Mesothelial cell of epicardium (in vitro differentiated cells): ENCODE data around the gene DNASE1L2. TPM values are rescaled to one million over a fixed set of nuclear protein-coding genes. Genes with fewer than 3 reads are reported as not detected.

Experiments
- DNase-seq, 2 experiments: peaks; one replicate each; pipeline ENCODE4 v3.0.0; 2021; ENCODE audit warnings: low spot score in 2 of 2; ENCODE audit not compliant: unreplicated experiment in 2 of 2
- H3K27ac Mint-ChIP-seq: 2 replicates; pipeline ENCODE4 v1.8.0; 2021; ENCODE audit warnings: mixed read lengths
- H3K27me3 Mint-ChIP-seq: 2 replicates; pipeline ENCODE4 v1.8.0; 2021; ENCODE audit warnings: low read depth, mixed read lengths
- H3K36me3 Mint-ChIP-seq: 2 replicates; pipeline ENCODE4 v1.8.0; 2021; ENCODE audit warnings: mixed read lengths
- H3K4me1 Mint-ChIP-seq: 2 replicates; pipeline ENCODE4 v1.8.0; 2021; ENCODE audit warnings: mixed read lengths
- H3K4me3 Mint-ChIP-seq: 2 replicates; pipeline ENCODE4 v1.8.0; 2021; ENCODE audit warnings: mild to moderate bottlenecking, moderate library complexity, mixed read lengths
- H3K9me3 Mint-ChIP-seq: 2 replicates; pipeline ENCODE4 v1.8.0; 2021; ENCODE audit warnings: mixed read lengths
- total RNA-seq: library from RNA; stranded (reverse); gene quantifications from 3 replicates; pipeline ENCODE4 v1.2.1, GENCODE V29; 2021
- TF ChIP-seq, protein P1 (sequence below): fragments of 200-600 bp; sonication (generic); IDR thresholded peaks from one replicate; pipeline ENCODE4 v1.5.0; 2021; ENCODE audit warnings: antibody characterized with exemption; ENCODE audit not compliant: unreplicated experiment

The DNASE1L2 gene
- total RNA-seq, 1 donor from 2014 or later = 1.0 TPM

DNA sequence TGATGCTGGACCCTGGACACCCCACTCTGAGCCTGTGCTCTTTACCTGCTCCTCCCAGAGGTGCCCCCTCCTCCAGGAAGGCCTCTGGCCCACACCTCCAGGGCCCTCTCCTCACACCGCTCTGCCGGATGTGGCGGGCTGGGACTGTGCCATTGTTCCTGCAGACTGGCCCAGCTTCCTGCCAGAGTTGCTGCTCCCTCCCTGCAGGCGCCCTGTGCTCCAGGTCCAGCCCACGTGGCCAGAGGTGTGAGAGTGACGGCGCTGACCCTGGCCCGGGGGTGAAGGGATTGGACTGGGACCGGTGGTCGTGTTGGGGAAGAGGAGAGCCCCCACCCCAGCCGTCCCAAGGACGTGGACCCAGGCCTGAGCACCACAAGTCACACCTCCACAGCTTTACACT, 7.2 kb upstream of the DNASE1L2 start:
- H3K27ac Mint-ChIP-seq = no peak overlapping the region
- H3K4me3 Mint-ChIP-seq = no peak overlapping the region
- no peak for DNase-seq
- H3K9me3 Mint-ChIP-seq = no peaks in the 10 kb centered on the region
- H3K36me3 Mint-ChIP-seq = no peaks in the 10 kb centered on the region
- H3K27me3 Mint-ChIP-seq = no peaks in the 10 kb centered on the region
- H3K4me1 Mint-ChIP-seq = peaks cover 10% of the 10 kb centered on the region
- TF ChIP-seq, protein P1, sequence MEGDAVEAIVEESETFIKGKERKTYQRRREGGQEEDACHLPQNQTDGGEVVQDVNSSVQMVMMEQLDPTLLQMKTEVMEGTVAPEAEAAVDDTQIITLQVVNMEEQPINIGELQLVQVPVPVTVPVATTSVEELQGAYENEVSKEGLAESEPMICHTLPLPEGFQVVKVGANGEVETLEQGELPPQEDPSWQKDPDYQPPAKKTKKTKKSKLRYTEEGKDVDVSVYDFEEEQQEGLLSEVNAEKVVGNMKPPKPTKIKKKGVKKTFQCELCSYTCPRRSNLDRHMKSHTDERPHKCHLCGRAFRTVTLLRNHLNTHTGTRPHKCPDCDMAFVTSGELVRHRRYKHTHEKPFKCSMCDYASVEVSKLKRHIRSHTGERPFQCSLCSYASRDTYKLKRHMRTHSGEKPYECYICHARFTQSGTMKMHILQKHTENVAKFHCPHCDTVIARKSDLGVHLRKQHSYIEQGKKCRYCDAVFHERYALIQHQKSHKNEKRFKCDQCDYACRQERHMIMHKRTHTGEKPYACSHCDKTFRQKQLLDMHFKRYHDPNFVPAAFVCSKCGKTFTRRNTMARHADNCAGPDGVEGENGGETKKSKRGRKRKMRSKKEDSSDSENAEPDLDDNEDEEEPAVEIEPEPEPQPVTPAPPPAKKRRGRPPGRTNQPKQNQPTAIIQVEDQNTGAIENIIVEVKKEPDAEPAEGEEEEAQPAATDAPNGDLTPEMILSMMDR = no peak

DNA sequence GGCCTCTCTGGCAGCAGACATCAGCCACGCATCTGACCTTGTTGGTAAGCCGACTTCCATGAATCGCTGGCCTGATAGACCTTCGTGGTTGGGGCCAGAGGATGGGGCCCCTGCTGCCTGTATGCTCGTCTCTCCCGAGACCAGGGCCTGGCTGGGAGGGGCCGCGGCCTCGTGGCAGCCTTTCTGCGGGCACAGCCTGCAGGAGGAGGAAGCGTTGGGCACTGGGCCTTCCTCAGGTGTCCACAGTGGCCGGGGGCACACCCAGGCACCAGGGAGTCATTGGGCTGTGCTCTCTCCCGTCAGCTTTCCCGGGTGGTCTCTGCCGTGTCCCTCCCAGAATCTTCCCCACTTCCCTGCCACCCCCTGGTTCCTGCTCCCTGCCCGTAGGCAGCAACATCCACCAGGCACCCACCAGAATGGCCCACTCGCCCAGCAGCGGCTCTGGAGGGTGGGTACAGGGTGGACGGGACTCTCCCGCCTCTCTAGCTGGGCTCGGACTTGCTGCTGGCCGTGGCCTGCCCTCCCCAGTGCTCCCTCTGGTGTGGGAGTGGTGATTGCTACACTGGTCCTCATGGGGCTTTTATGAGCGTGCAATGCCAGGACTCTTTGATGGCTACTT, 6.5 kb upstream of the DNASE1L2 start:
- TF ChIP-seq, protein P1 = no peak
- DNase-seq = no peak
- H3K4me3 Mint-ChIP-seq = no peak overlapping the region
- H3K9me3 Mint-ChIP-seq = no peaks in the 10 kb centered on the region
- peaks cover under 1% of the 10 kb centered on the region for H3K36me3 Mint-ChIP-seq
- H3K4me1 Mint-ChIP-seq = peaks cover 4% of the 10 kb centered on the region
- peaks cover 3% of the 10 kb centered on the region for H3K27me3 Mint-ChIP-seq
- no peak overlapping the region for H3K27ac Mint-ChIP-seq

DNA sequence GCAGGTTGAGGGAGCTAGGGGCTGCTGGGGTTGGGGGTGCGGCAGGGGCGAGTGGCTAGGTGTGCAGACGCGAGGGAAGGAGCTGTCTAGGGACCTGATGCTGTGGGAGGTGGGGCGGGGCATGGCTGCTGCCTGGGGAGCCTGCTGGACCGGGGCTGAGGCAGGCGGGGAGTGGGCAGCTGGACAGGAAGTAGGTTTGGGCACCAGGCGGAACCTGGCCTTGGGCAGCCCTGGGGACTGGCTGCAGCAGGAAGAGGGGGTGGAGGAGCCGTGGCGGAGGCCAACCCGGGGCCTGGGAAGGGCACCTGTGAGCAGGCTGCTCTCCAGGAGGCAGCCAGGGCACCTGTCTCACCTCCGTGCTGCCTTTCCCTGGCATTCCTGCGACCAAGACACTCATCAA, 5.9 kb upstream of the DNASE1L2 start:
- TF ChIP-seq, protein P1 = no peak
- H3K36me3 Mint-ChIP-seq = peaks cover 5% of the 10 kb centered on the region
- H3K4me1 Mint-ChIP-seq = peaks cover 4% of the 10 kb centered on the region
- DNase-seq = no peak
- H3K27ac Mint-ChIP-seq = no peak overlapping the region
- H3K27me3 Mint-ChIP-seq = peaks cover 8% of the 10 kb centered on the region
- H3K9me3 Mint-ChIP-seq = no peaks in the 10 kb centered on the region
- no peak overlapping the region for H3K4me3 Mint-ChIP-seq

DNA sequence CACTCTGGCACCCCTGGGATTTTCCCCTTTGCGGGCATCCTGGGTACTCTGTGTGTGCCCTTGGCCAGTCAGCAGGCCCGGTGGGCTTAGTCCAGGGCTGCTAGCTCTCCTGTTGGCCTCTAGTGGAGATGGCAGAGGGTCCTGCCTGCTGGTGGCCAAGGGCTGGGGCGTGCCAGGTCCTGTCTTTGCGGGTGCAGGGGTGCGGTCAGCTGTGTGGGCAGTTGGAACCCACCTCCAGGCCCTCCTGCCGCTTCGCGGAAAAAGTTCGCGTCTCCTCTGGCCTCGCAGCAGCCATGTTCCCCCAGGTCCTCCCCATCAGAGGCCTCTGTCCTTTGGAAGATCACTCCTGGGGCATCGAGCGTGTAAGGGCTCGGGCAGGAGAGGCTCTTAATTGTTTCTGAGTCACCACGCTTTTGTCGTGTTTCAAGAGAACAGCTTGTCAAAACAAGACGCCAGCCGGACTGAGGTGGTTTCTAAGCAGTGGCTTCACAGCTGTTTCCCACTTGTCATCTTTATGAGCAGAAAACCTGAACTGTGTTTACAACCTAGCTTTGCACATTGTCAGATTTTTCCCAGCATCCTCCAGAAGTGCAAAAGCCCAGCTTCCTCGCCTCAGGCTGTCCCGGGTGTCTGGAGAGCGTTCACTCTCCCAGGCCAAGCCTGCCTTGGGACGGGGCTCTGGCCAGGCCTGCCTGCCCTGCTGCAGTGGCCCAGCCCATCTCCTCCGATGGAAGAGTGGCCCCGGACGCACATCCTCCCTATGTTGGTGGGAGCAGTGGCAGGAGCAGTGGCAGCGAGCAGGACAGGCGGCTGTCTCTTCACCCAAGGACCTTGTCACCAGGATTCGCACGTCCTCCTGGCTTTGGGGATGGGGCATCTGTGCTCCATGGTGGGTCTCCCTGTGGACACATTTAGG, 5.0 kb upstream of the DNASE1L2 start:
- H3K27ac Mint-ChIP-seq = no peak overlapping the region
- H3K4me1 Mint-ChIP-seq = no peaks in the 10 kb centered on the region
- TF ChIP-seq, protein P1 = no peak
- H3K9me3 Mint-ChIP-seq = no peaks in the 10 kb centered on the region
- DNase-seq = no peak
- H3K4me3 Mint-ChIP-seq = no peak overlapping the region
- peaks cover 6% of the 10 kb centered on the region for H3K36me3 Mint-ChIP-seq
- peaks cover 17% of the 10 kb centered on the region for H3K27me3 Mint-ChIP-seq

DNA sequence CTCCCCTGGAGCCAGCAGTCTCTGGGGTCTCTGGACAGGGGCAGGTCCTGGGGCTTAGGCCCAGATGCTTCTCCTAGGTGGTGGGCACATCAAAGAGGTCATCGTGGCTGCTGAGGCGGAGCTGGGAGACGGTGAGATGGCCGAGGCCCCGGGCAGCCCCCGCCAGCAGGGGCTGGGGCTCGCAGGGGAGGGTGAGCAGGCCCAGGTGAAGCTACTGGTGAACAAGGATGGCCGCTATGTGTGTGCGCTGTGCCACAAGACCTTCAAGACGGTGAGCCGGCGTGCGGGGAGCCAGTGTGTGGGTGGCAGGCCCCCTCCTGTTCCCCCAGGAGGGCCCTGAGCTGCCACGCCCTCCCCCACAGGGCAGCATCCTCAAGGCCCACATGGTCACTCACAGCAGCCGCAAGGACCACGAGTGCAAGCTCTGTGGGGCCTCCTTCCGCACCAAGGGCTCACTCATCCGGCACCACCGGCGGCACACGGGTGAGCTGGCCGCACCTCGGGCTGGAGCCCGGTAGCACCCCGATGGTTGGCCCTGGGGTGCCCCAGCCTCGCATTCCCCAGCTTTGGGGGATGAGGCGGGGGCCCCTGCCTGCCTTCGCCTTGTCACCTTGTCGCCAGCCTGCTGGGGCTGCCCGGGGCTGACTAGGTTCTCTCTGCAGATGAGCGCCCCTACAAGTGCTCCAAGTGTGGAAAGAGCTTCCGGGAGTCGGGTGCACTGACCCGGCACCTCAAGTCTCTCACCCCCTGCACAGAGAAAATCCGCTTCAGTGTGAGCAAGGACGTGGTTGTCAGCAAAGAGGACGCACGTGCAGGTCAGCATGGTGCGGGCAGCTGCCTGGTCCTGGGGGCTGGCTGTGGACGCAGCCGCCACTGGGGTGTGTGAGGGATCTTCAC, 3.9 kb upstream of the DNASE1L2 start:
- Mint-ChIP-seq H3K27ac (no peak overlapping the region), H3K4me3 (no peak overlapping the region), H3K9me3 (no peaks in the 10 kb centered on the region), H3K36me3 (peaks cover 6% of the 10 kb centered on the region), H3K27me3 (peaks cover 27% of the 10 kb centered on the region), H3K4me1 (no peaks in the 10 kb centered on the region)
- DNase-seq = no peak
- TF ChIP-seq, protein P1 = no peak
